PC-9 (cell line): Measurements from ENCODE around the gene PPL.

Source experiments
- EZH2 ChIP-seq: fragments of 200-600 bp; sonication (generic); IDR thresholded peaks from 2 replicates; pipeline ENCODE4 v1.8.0; 2017; ENCODE audit warnings: antibody characterized with exemption, low read depth
- TF ChIP-seq, protein P1 (sequence below): fragments of 200-600 bp; sonication (generic); conservative IDR thresholded peaks from 2 replicates; pipeline ENCODE4 v1.6.1; 2017; ENCODE audit warnings: mixed run types, antibody characterized with exemption, mild to moderate bottlenecking, moderate library complexity

DNA sequence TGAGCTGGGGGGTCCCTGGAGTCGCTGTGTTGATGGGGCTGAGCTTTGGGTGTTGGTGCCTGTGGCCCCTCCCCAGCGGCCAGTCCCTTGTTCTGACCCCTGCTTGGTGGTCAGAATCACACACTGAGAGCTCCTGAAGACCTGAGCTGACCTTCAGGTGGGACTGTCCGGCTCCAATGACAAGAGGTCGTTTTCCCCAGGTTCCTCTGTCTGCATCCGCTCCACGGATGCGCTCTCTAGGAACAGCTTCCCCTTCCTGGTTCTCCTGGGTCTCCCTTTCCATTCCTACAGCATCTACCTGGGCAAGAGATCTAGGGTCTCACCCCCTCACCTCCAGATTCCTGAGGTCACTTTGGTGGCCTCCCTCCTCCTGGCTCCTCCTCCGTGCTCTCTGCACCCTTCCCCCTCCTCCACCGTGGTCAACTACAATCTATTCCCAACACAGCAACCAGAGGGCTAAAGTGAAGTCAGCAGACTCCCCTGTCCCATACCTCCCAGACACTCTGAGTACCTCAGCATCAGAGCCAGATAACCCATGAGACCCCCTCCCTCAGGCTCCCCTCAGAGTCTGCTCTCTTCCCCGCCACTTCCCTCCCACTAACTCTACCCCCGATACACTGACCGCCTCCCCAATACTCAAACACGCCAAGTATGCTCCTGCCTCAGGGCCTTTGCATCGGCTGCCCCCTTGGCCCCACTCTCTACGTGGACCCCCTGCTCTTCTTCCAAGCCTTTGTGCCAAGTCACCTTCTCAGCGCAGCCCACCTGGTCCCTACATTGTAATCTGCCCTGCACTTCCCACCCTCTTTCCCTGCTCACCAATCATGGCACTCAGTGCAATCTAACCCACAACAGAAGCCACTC, 12.2 kb upstream of the PPL start:
- TF ChIP-seq, protein P1, sequence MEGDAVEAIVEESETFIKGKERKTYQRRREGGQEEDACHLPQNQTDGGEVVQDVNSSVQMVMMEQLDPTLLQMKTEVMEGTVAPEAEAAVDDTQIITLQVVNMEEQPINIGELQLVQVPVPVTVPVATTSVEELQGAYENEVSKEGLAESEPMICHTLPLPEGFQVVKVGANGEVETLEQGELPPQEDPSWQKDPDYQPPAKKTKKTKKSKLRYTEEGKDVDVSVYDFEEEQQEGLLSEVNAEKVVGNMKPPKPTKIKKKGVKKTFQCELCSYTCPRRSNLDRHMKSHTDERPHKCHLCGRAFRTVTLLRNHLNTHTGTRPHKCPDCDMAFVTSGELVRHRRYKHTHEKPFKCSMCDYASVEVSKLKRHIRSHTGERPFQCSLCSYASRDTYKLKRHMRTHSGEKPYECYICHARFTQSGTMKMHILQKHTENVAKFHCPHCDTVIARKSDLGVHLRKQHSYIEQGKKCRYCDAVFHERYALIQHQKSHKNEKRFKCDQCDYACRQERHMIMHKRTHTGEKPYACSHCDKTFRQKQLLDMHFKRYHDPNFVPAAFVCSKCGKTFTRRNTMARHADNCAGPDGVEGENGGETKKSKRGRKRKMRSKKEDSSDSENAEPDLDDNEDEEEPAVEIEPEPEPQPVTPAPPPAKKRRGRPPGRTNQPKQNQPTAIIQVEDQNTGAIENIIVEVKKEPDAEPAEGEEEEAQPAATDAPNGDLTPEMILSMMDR = no peak
- TF ChIP-seq EZH2 = no peak
